KMS-11 (cell line): ENCODE data around the gene INPP5A.

Experiments
- H2AFZ ChIP-seq: fragments of 200-600 bp; sonication (generic); 2 replicates; pipeline ENCODE4 v1.6.1; 2016; ENCODE audit warnings: antibody characterized with exemption, mixed run types, low read depth
- H3K27ac ChIP-seq: fragments of 200-600 bp; sonication (generic); 2 replicates; pipeline ENCODE4 v1.6.1; 2016; ENCODE audit warnings: mild to moderate bottlenecking, mixed run types
- H3K27me3 ChIP-seq: fragments of 200-600 bp; sonication (generic); 2 replicates; pipeline ENCODE4 v1.6.1; 2017; ENCODE audit warnings: mild to moderate bottlenecking, low read depth, mixed run types, moderate library complexity; ENCODE audit not compliant: insufficient read depth
- H3K36me3 ChIP-seq: fragments of 200-600 bp; sonication (generic); 2 replicates; pipeline ENCODE4 v1.6.1; 2017; ENCODE audit warnings: mild to moderate bottlenecking, mixed run types; ENCODE audit not compliant: insufficient read depth
- H3K4me1 ChIP-seq: fragments of 200-600 bp; sonication (generic); 2 replicates; pipeline ENCODE4 v1.6.1; 2016; ENCODE audit warnings: mild to moderate bottlenecking, low read depth, mixed run types; ENCODE audit not compliant: poor library complexity, severe bottlenecking
- H3K4me2 ChIP-seq: fragments of 200-600 bp; sonication (generic); 2 replicates; pipeline ENCODE4 v1.7.0; 2016; ENCODE audit warnings: mild to moderate bottlenecking, mixed run types
- H3K4me3 ChIP-seq: fragments of 200-600 bp; sonication (generic); IDR thresholded peaks from 2 replicates; pipeline ENCODE4 v1.6.1; 2017; ENCODE audit warnings: low read depth, low read length, mixed read lengths; ENCODE audit not compliant: insufficient read depth
- H3K79me2 ChIP-seq: fragments of 200-600 bp; sonication (generic); 2 replicates; pipeline ENCODE4 v1.6.1; 2016; ENCODE audit warnings: low read depth, mixed run types; ENCODE audit not compliant: insufficient read depth
- H3K9ac ChIP-seq: fragments of 200-600 bp; sonication (generic); 2 replicates; pipeline ENCODE4 v1.6.1; 2016; ENCODE audit warnings: mild to moderate bottlenecking, mixed run types
- H4K20me1 ChIP-seq: fragments of 200-600 bp; sonication (generic); 2 replicates; pipeline ENCODE4 v1.6.1; 2016; ENCODE audit warnings: mild to moderate bottlenecking, mixed run types; ENCODE audit not compliant: insufficient read depth
- TF ChIP-seq, protein P1 (sequence below): fragments of 200-600 bp; sonication (generic); conservative IDR thresholded peaks from 2 replicates; pipeline ENCODE4 v1.6.1; 2017; ENCODE audit warnings: low read depth, mild to moderate bottlenecking, antibody characterized with exemption, low read length, moderate library complexity, mixed read lengths

Gene INPP5A

GRCh38 chr10:132687181-132687892 lies 149.8 kb downstream of the INPP5A start:
- Histone ChIP-seq H3K4me3 (no peak overlapping the region), H3K27me3 (no peaks in the 10 kb centered on the region), H4K20me1 (no peaks in the 10 kb centered on the region), H3K4me2 (no peak overlapping the region), H3K9ac (no peak overlapping the region), H2AFZ (no peak overlapping the region), H3K36me3 (no peaks in the 10 kb centered on the region), H3K79me2 (no peaks in the 10 kb centered on the region), H3K27ac (no peak overlapping the region), H3K4me1 (no peaks in the 10 kb centered on the region)
- TF ChIP-seq, protein P1, sequence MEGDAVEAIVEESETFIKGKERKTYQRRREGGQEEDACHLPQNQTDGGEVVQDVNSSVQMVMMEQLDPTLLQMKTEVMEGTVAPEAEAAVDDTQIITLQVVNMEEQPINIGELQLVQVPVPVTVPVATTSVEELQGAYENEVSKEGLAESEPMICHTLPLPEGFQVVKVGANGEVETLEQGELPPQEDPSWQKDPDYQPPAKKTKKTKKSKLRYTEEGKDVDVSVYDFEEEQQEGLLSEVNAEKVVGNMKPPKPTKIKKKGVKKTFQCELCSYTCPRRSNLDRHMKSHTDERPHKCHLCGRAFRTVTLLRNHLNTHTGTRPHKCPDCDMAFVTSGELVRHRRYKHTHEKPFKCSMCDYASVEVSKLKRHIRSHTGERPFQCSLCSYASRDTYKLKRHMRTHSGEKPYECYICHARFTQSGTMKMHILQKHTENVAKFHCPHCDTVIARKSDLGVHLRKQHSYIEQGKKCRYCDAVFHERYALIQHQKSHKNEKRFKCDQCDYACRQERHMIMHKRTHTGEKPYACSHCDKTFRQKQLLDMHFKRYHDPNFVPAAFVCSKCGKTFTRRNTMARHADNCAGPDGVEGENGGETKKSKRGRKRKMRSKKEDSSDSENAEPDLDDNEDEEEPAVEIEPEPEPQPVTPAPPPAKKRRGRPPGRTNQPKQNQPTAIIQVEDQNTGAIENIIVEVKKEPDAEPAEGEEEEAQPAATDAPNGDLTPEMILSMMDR, result no peak

- H3K27me3 ChIP-seq, result no peaks in the 10 kb centered on the region
- H4K20me1 ChIP-seq, result no peaks in the 10 kb centered on the region
- H3K36me3 ChIP-seq, result no peaks in the 10 kb centered on the region
- TF ChIP-seq, protein P1, result no peak
- no peaks in the 10 kb centered on the region for H3K4me1 ChIP-seq
- H3K27ac ChIP-seq, result no peak overlapping the region
- no peaks in the 10 kb centered on the region for H3K79me2 ChIP-seq
- H3K4me3 ChIP-seq, result no peak overlapping the region
- no peak overlapping the region for H3K9ac ChIP-seq
- H3K4me2 ChIP-seq, result no peak overlapping the region
- no peak overlapping the region for H2AFZ ChIP-seq
Observed at GRCh38 chr10:132687893-132688579, 150.4 kb downstream of the INPP5A start.

- Histone ChIP-seq H3K4me2 (no peak overlapping the region), H3K4me1 (no peaks in the 10 kb centered on the region), H3K4me3 (no peak overlapping the region), H2AFZ (no peak overlapping the region), H3K9ac (no peak overlapping the region), H4K20me1 (no peaks in the 10 kb centered on the region), H3K27ac (no peak overlapping the region), H3K27me3 (no peaks in the 10 kb centered on the region), H3K36me3 (no peaks in the 10 kb centered on the region), H3K79me2 (no peaks in the 10 kb centered on the region)
- TF ChIP-seq, protein P1, result no peak
Observed at GRCh38 chr10:132688580-132689420, 151.2 kb downstream of the INPP5A start.

DNA sequence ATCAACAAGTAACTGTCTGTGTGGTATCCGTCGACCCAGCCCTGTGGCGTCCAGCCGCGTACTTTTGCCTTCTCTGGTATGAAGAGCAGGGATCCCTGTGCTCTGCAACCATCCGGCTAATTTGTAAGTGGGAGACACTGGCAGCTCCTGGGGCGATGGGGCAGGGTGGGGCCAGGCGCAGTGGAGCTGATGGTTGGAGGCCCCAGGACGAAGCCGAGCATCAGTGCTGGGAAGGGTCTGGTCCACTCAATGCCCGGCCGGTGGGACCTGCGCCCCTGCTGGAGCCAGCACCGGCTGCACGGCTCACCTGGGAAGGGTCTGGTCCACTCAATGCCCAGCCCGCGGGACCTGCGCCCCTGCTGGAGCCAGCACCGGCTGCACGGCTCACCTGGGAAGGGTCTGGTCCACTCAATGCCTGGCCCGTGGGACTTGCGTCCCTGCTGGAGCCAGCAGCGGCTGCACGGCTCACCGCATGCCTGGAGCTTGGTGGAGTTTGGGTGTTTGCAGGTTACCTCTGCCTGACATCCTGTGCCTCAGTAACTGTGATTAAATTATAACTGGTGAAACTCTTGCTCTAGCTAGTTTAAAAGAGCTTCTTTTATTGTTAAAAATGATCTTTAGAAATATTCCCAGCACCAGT lies 152.3 kb downstream of the INPP5A start:
- H3K27me3 ChIP-seq, result no peaks in the 10 kb centered on the region
- H3K4me3 ChIP-seq, result no peak overlapping the region
- TF ChIP-seq, protein P1, result no peak
- no peak overlapping the region for H3K9ac ChIP-seq
- no peak overlapping the region for H2AFZ ChIP-seq
- no peaks in the 10 kb centered on the region for H3K4me1 ChIP-seq
- H4K20me1 ChIP-seq, result no peaks in the 10 kb centered on the region
- H3K79me2 ChIP-seq, result no peaks in the 10 kb centered on the region
- no peak overlapping the region for H3K27ac ChIP-seq
- H3K36me3 ChIP-seq, result no peaks in the 10 kb centered on the region
- no peak overlapping the region for H3K4me2 ChIP-seq
